ENCODE measurements around the gene RHBDL1.

RHBDL1 gene

DNA sequence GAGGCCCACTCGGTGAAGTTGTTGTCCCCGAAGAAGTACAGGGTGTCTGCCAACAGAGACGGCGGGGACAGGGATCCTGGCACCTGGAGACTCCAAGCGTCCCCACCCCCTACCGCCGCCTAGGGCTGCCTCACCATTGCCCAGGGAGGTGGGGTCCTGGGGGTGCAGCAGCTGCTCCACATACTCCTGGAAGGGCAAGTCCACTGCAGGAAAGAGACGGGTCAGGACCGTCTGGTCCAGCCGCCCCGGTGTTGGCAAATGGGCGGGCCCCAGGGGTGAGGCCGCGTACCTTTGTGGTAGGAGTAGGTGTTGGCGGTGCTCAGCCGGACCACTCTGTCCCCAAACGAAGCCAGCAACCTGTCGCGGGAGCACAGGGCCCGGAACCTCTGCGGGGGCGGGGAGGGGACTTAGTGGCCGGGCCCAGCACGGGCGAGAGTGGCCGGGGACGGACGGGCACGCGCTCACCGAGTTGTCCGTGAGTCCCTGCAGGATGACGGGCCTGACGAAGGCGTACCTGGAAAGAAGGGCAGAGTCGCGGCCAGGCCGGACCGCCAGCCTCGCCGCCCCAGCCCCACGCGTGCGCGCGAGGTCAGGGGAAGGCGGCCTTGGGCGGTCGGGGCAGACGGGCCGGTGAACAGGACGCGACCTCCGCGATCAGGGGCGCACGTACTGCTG is 8.1 kb downstream of the RHBDL1 start:
- TF ChIP-seq, protein P1, sequence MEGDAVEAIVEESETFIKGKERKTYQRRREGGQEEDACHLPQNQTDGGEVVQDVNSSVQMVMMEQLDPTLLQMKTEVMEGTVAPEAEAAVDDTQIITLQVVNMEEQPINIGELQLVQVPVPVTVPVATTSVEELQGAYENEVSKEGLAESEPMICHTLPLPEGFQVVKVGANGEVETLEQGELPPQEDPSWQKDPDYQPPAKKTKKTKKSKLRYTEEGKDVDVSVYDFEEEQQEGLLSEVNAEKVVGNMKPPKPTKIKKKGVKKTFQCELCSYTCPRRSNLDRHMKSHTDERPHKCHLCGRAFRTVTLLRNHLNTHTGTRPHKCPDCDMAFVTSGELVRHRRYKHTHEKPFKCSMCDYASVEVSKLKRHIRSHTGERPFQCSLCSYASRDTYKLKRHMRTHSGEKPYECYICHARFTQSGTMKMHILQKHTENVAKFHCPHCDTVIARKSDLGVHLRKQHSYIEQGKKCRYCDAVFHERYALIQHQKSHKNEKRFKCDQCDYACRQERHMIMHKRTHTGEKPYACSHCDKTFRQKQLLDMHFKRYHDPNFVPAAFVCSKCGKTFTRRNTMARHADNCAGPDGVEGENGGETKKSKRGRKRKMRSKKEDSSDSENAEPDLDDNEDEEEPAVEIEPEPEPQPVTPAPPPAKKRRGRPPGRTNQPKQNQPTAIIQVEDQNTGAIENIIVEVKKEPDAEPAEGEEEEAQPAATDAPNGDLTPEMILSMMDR (IDR thresholded peaks at IDR 0.05; ENCODE audit: low read depth, low read length, missing control alignments): no peak
- no peak for DNase-seq (ENCODE audit: low read depth)
- H3K4me3 ChIP-seq (ENCODE audit: low read depth, low read length): peak overlapping the region; percentile 90

DNA sequence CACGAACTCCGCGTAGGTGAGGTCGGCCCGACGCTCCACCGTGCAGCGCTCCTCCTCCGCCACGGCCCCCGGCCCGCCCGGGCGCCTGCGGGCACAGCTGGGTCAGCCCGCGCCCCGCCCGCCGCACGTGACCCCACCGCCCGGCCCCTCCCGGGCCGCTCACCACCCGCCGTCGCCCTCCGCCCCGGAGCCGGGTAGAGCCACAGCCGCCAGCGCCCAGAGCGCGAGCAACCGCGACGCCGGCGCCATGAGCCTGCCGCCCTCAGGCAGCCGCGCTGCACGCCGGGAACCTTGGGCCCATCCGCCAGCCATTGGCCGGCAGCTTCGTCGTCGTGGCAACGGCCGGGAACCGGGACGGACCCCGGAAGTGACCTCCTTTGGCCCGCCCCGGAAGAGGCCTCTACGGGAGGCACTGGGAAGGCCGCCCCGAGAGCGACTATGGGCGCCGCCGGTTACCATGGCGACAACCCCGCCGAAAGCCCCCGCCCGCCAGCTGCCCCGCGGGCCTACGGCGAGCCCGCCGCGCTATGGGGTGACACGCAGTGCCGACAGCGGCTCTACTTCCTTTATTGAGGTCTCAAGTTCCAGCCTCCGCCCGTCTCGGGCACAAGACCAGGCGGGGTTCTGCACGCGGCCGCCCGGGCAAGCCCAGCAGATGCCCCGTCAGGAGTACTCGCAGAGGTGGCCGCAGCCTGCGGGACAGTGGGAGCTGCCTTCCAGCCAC is 8.8 kb downstream of the RHBDL1 start, which contains the start of gene JMJD8:
Gene JMJD8, minus strand, starts transcription at position 264 of the 724 bp plus-strand sequence. Its CDS starts 15 bp downstream, at position 249.
- peak; percentile 86 for DNase-seq (ENCODE audit: low read depth)
- TF ChIP-seq, protein P1 (IDR thresholded peaks at IDR 0.05; ENCODE audit: low read depth, low read length, missing control alignments): no peak
- peak within 1 kb of the TSS; percentile 90 for H3K4me3 ChIP-seq (ENCODE audit: low read depth, low read length)

DNA sequence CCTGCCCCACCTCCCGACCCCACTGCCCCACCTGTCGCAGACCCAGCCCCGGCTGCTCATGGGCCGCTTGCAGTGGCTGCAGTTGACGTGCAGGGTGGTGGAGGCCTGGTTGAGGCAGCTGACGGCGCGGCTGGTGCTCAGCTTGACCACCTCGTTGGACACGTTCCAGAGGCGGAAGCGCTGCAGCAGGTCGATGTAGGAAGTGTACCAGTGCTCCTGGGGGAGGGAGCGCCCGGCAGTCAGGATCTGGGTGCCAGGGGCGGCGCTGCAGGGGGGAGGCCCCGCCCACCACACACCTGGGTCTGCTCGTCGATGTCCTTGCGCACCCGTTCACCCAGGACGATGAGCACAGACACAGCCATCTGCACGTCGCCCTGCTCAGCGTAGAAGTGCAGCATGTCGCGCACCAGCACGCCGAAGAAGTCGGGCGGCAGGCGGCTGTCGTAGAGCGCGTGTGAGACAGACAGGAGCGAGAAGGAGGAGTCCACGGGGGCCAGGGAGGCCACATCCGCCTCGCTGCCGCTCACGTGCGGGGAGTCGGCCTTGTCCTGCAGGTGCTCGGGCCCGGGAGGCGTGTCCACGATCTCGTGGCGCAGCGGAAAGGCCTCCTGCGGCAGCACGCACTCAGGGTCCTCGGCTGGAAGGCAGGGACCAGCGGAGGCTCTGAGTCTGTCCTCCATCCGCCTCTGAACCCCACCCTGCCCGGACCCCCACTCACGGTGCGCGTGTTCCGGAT is 9.7 kb downstream of the RHBDL1 start:
- DNase-seq (ENCODE audit: low read depth): no peak
- TF ChIP-seq, protein P1 (IDR thresholded peaks at IDR 0.05; ENCODE audit: low read depth, low read length, missing control alignments): no peak

DNA sequence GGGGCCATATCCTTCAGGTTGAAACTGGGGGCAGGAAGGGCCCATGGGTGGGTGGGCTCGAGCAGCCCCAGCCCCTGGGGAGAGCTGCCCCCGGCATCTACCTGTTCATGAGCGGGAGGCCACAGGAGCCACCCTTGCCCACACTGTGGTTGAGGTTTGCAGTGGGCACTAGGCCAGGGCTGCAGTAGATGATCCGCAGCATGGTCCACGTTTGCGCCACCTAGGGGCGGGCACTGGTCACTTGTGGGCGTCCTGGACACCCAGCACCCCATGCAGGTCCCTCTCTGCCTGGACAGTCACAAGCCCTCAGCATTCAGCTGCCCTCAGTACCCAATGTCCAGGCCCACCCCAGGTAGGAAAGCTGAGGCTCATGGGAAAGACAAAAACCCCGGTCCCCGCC is 10.5 kb downstream of the RHBDL1 start:
- TF ChIP-seq, protein P1 (IDR thresholded peaks at IDR 0.05; ENCODE audit: low read depth, low read length, missing control alignments): peak; percentile 20
- no peak overlapping the region for H3K4me3 ChIP-seq (ENCODE audit: low read depth, low read length)
- DNase-seq (ENCODE audit: low read depth): no peak

More for the DNA sequence above, 9.7 kb downstream of the RHBDL1 start:
- no peak overlapping the region for H3K4me3 ChIP-seq (ENCODE audit: low read depth, low read length)

DNA sequence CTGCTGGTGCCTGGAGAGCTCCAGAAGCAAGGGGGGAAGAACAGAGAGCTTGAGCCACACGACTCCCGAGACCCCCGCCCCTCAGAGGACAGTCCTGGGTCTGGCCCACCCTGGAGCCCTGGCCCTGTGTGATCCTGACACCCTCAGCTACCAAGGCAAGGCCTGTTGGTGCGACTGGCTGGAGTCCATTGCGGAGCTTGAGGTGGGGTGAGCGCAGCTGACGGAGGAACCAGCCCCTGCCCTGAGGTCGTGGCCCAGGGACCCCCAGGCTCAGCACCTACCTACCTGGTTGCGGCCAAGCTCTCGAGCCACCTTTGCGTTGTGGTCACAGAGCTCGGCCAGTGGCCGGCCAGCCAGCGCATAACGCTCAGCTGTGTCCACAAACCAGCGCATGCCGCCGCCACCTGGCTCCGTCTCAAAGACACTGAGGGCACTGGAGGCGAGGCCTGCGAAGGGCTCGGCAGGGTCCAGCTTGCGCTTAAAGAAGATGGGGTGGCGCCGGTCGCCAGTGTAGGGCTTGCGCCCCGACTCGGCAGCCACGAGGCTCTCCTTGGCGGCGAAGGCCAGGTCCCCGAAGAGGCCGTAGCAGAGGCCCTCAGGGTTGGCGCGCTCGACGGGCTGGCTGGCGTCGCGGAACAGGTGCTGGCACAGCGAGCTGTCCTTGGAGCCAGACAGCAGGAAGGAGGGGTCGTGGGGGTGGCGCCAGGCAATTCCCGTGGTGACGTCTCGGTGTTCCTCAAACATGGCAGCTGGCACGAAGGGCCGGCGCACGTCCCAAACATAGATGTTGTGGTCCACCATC is 11.2 kb downstream of the RHBDL1 start:
- TF ChIP-seq, protein P1 (IDR thresholded peaks at IDR 0.05; ENCODE audit: low read depth, low read length, missing control alignments): no peak
- H3K4me3 ChIP-seq (ENCODE audit: low read depth, low read length): no peak overlapping the region
- no peak for DNase-seq (ENCODE audit: low read depth)

DNA sequence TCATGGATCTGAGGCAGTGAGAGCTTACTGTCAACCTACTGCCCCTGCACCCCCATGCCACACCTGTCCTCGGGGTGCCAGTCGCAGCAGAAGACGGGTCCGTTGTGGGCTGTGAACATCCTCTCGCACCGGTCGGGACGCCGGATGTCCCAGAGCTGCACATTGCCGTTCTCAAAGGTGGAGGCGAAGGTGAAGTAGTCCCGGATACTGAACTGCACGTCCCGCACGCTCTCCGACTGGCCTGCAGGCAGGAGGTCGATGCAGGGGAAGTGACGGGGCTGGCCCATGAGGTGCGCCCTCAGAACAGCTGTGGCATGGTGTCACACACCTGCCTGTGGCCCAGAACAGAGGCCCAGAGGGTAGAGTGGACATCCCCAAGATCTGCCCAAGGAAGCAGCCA is 12.0 kb downstream of the RHBDL1 start:
- no peak for DNase-seq (ENCODE audit: low read depth)
- TF ChIP-seq, protein P1 (IDR thresholded peaks at IDR 0.05; ENCODE audit: low read depth, low read length, missing control alignments): no peak
- no peak overlapping the region for H3K4me3 ChIP-seq (ENCODE audit: low read depth, low read length)

All from GM12864 (cell line).